AG04449 (cell line): ENCODE measurements around the gene QSER1.

Source experiments
- CTCF ChIA-PET: fragments of 350-600 bp; formaldehyde crosslinking; extraction: SDS; loops from one replicate; lab custom pipeline; 2021; ENCODE audit warnings: antibody characterized with exemption; lab: Yijun Ruan, JAX
- POLR2A ChIA-PET: fragments of 400-600, 350-600 bp; formaldehyde crosslinking; extraction: SDS; loops from one replicate; lab custom pipeline; 2020; ENCODE audit warnings: antibody characterized with exemption, inconsistent platforms; lab: Yijun Ruan, JAX
- DNase-seq: peaks from one replicate; pipeline ENCODE4 v3.0.0-alpha.2; 2010; ENCODE audit warnings: low read depth, low spot score
- H3K4me3 ChIP-seq: 2 replicates; pipeline ENCODE4 v1.5.1; 2011; ENCODE audit warnings: low read depth, mild to moderate bottlenecking, control low read depth, low read length
- CTCF ChIP-seq: IDR thresholded peaks from one replicate; pipeline ENCODE4 v1.5.1; 2011; ENCODE audit warnings: mild to moderate bottlenecking, moderate library complexity, low read length, control low read depth, inconsistent platforms; ENCODE audit not compliant: insufficient read depth; ENCODE audit errors: missing control alignments

The QSER1 gene

DNA sequence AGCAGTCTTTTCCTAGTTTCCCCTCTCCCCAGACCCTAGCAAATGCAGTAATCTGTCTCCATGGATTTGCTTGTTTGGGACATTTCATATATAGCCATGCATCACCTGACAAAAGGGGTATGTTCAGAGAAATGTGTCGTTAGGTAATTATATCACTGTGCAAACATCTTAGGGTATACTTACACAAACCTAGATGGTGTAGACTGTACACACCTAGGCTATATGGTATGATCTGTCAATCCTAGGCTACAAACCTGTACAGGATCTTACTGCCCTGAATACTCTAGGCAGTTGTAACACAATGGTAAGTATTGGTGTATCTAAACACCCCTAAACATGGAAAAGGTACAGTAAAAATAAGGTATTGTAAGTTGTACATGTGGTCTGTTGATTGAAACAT, 23.8 kb downstream of the QSER1 start:
- no peak overlapping the region for H3K4me3 ChIP-seq
- no peak for DNase-seq
- no peak for TF ChIP-seq CTCF
- ChIA-PET CTCF (no interaction called here), POLR2A (no interaction called here)

GRCh38 chr11:32916994-32917393, 24.4 kb downstream of the QSER1 start:
- no peak overlapping the region for H3K4me3 ChIP-seq
- CTCF ChIA-PET, result interaction anchor here (1.5 kb wide), 1 partner anchor 10 kb away, joined by 5 read pairs; no protein-coding TSS in a partner anchor
- POLR2A ChIA-PET, result no interaction called here
- no peak for DNase-seq
- TF ChIP-seq CTCF, result no peak

- TF ChIP-seq CTCF, result no peak
- CTCF ChIA-PET, result interaction anchor here (1.5 to 1.6 kb wide), 2 partner anchors 9 to 11 kb away, joined by 3 to 5 read pairs; no protein-coding TSS in a partner anchor
- no peak for DNase-seq
- POLR2A ChIA-PET, result no interaction called here
- no peak overlapping the region for H3K4me3 ChIP-seq
These were observed 25.8 kb downstream of the QSER1 start for GRCh38 chr11:32918427-32918826.

DNA sequence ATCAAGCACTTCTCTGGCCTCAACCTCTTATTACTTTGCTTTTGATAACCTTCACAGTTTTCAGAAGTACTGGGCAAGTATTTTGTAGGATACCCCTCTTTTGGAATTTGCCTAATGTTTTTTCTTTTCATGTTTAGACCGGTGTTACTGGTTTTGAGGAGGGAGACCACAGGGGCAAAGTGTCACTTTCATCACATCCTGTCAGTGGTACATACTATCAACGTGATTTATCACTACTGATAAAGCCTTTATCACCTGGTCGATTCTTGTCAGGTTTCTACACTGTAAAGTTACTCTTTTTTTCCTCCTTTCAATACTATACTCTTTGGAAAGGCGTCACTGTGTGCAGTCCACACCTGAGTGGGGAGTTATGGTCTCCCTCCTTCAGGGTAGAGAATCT, 26.7 kb downstream of the QSER1 start:
- DNase-seq, result no peak
- TF ChIP-seq CTCF, result no peak
- no peak overlapping the region for H3K4me3 ChIP-seq
- ChIA-PET CTCF (interaction anchor here (1.0 kb wide), 1 partner anchor 10 kb away, joined by 3 read pairs; no protein-coding TSS in a partner anchor), POLR2A (no interaction called here)

- POLR2A ChIA-PET, result no interaction called here
- no peak overlapping the region for H3K4me3 ChIP-seq
- CTCF ChIA-PET, result interaction anchor here (1.0 kb wide), 1 partner anchor 9 kb away, joined by 3 read pairs; no protein-coding TSS in a partner anchor
These were observed 28.0 kb downstream of the QSER1 start for GRCh38 chr11:32920570-32920969.

GRCh38 chr11:32921204-32921603, 28.6 kb downstream of the QSER1 start:
- no peak for DNase-seq
- H3K4me3 ChIP-seq, result no peak overlapping the region
- CTCF ChIA-PET, result no interaction called here
- POLR2A ChIA-PET, result no interaction called here
- TF ChIP-seq CTCF, result no peak

More at GRCh38 chr11:32920570-32920969, 28.0 kb downstream of the QSER1 start:
- DNase-seq, result no peak
- TF ChIP-seq CTCF, result no peak
